IMR-90 (cell line): ENCODE results near the gene SLC9A9. TPM values are rescaled to one million over a fixed set of nuclear protein-coding genes. Genes with fewer than 3 reads are reported as not detected.
A peak's percentile ranks its signal among the peaks of the same experiment; 100 is the strongest.

Source experiments
- ATAC-seq: fragments of 200-7000 bp; cut with Tn5 transposase; 2 replicates; pipeline ENCODE4 v1.9.1; 2020; ENCODE audit warnings: low read depth, mild to moderate bottlenecking, moderate library complexity
- BruUV-seq: library from RNA; stranded (reverse); fragments of 400-500 nt; replicated peaks from 2 replicates; lab custom pipeline; 2021; lab: Mats Ljungman, UMichigan
- CTCF ChIA-PET: fragments of 300-600 bp; formaldehyde crosslinking; extraction: SDS; loops from one replicate; lab custom pipeline; 2021; ENCODE audit warnings: antibody characterized with exemption; lab: Yijun Ruan, JAX
- POLR2A ChIA-PET: fragments of 300-600 bp; sonication (Branson Sonifier 250); formaldehyde crosslinking; loops from one replicate; lab custom pipeline; 2022; ENCODE audit warnings: antibody characterized with exemption; ENCODE audit not compliant: unreplicated experiment; lab: Charles Lee
- DNase-seq: peaks from one replicate; pipeline ENCODE4 v3.0.0; 2013
- H2AFZ ChIP-seq: replicated peaks from 2 replicates; pipeline ENCODE3; 2013; ENCODE audit warnings: low read length, mild to moderate bottlenecking; ENCODE audit not compliant: poor library complexity
- H2AK5ac ChIP-seq: 2 replicates; pipeline ENCODE4 v1.6.1; 2013; ENCODE audit warnings: low read depth, low read length, inconsistent platforms
- H2AK9ac ChIP-seq: replicated peaks from 2 replicates; pipeline ENCODE3; 2013; ENCODE audit warnings: mild to moderate bottlenecking, low read depth, low read length, moderate library complexity; ENCODE audit not compliant: poor library complexity
- H2BK120ac ChIP-seq: 2 replicates; pipeline ENCODE4 v1.6.1; 2013; ENCODE audit warnings: low read depth, low read length, inconsistent platforms
- H2BK15ac ChIP-seq: 3 replicates; pipeline ENCODE4 v1.6.1; 2013; ENCODE audit warnings: low read depth, low read length, inconsistent platforms
- H2BK20ac ChIP-seq: 2 replicates; pipeline ENCODE4 v1.6.1; 2013; ENCODE audit warnings: low read depth, mild to moderate bottlenecking, inconsistent platforms, low read length, moderate library complexity
- H2BK5ac ChIP-seq: 2 replicates; pipeline ENCODE4 v1.6.1; 2013; ENCODE audit warnings: mild to moderate bottlenecking, low read depth, low read length, inconsistent platforms; ENCODE audit not compliant: poor library complexity, severe bottlenecking
- H3K14ac ChIP-seq: replicated peaks from 2 replicates; pipeline ENCODE4 v1.6.1; 2013; ENCODE audit warnings: low read depth, low read length, inconsistent platforms
- H3K18ac ChIP-seq: 2 replicates; pipeline ENCODE4 v1.6.1; 2013; ENCODE audit warnings: low read depth, low read length, control low read depth
- H3K23ac ChIP-seq: 2 replicates; pipeline ENCODE4 v1.6.1; 2013; ENCODE audit warnings: low read depth, low read length, inconsistent platforms
- H3K27ac ChIP-seq: 2 replicates; pipeline ENCODE4 v1.5.1; 2013; ENCODE audit warnings: mild to moderate bottlenecking, control low read depth, low read length; ENCODE audit not compliant: insufficient read depth
- H3K27me3 ChIP-seq: 2 replicates; pipeline ENCODE4 v1.6.1; 2013; ENCODE audit warnings: low read length; ENCODE audit not compliant: control insufficient read depth, insufficient read depth
- H3K36me3 ChIP-seq: 2 replicates; pipeline ENCODE4 v1.6.1; 2013; ENCODE audit warnings: low read length, mixed read lengths; ENCODE audit not compliant: control insufficient read depth, insufficient read depth
- H3K4ac ChIP-seq: 2 replicates; pipeline ENCODE4 v1.6.1; 2013; ENCODE audit warnings: low read depth, low read length, inconsistent platforms
- H3K4me1 ChIP-seq: 2 replicates; pipeline ENCODE4 v1.6.1; 2013; ENCODE audit warnings: low read length, mixed read lengths; ENCODE audit not compliant: control insufficient read depth, insufficient read depth
- H3K4me2 ChIP-seq: 2 replicates; pipeline ENCODE4 v1.6.1; 2013; ENCODE audit warnings: low read depth, mild to moderate bottlenecking, control low read depth, low read length, moderate library complexity
- H3K4me3 ChIP-seq: 2 replicates; pipeline ENCODE4 v1.5.1; 2013; ENCODE audit warnings: low read depth, mild to moderate bottlenecking, control low read depth, low read length, moderate library complexity; ENCODE audit not compliant: insufficient read depth
- H3K56ac ChIP-seq: 2 replicates; pipeline ENCODE4 v1.6.1; 2013; ENCODE audit warnings: low read length, inconsistent platforms; ENCODE audit not compliant: insufficient read depth; ENCODE audit errors: extremely low read depth
- H3K79me1 ChIP-seq, 2 experiments: 2 replicates each; pipeline ENCODE4 v1.6.1; 2013; ENCODE audit warnings: low read length in 2 of 2, inconsistent platforms in 1 of 2, low read depth in 1 of 2
- H3K9ac ChIP-seq: 2 replicates; pipeline ENCODE4 v1.6.1; 2013; ENCODE audit warnings: low read depth, low read length, control low read depth
- H3K9me1 ChIP-seq: 2 replicates; pipeline ENCODE4 v1.6.1; 2013; ENCODE audit warnings: low read length, inconsistent platforms; ENCODE audit not compliant: insufficient read depth
- H3K9me3 ChIP-seq: 2 replicates; pipeline ENCODE4 v1.6.1; 2013; ENCODE audit warnings: low read length; ENCODE audit not compliant: control insufficient read depth, insufficient read depth
- H4K20me1 ChIP-seq: 2 replicates; pipeline ENCODE4 v1.6.1; 2013; ENCODE audit warnings: low read length, inconsistent platforms; ENCODE audit not compliant: insufficient read depth
- H4K5ac ChIP-seq: 2 replicates; pipeline ENCODE4 v1.6.1; 2013; ENCODE audit warnings: mild to moderate bottlenecking, low read depth, low read length, control low read depth
- H4K8ac ChIP-seq, 2 experiments: 2 replicates each; pipeline ENCODE4 v1.6.1; 2013; ENCODE audit warnings: low read depth in 2 of 2, low read length in 2 of 2, control low read depth in 1 of 2, inconsistent platforms in 1 of 2
- H4K91ac ChIP-seq: 2 replicates; pipeline ENCODE4 v1.6.1; 2013; ENCODE audit warnings: low read depth, low read length, inconsistent platforms; ENCODE audit not compliant: insufficient read depth
- BHLHE40 ChIP-seq: fragments of 150-350 bp; IDR thresholded peaks from 2 replicates; pipeline ENCODE4 v1.6.1; 2016; ENCODE audit warnings: mild to moderate bottlenecking, low read depth, low read length
- MAZ ChIP-seq: IDR thresholded peaks from 2 replicates; pipeline ENCODE4 v1.6.1; 2012; ENCODE audit warnings: low read depth, mild to moderate bottlenecking, low read length, improper control_type of control experiment, moderate library complexity, borderline replicate concordance
- POLR2A ChIP-seq: IDR thresholded peaks from 2 replicates; pipeline ENCODE4 v1.6.1; 2012; ENCODE audit warnings: mild to moderate bottlenecking, low read depth, low read length
- RAD21 ChIP-seq: IDR thresholded peaks from 2 replicates; pipeline ENCODE4 v1.6.1; 2012; ENCODE audit warnings: low read length, improper control_type of control experiment
- SMC3 ChIP-seq: fragments of 150-350 bp; IDR thresholded peaks from 2 replicates; pipeline ENCODE4 v1.6.1; 2016; ENCODE audit warnings: low read depth, mild to moderate bottlenecking, antibody characterized with exemption, low read length, moderate library complexity
- WGBS, 2 experiments: methylation state at CpG; one replicate each; pipeline versions ENCODE4 v1.1.5 to v1.1.7; 2013; ENCODE audit warnings: missing lambda C conversion rate in 2 of 2; ENCODE audit not compliant: insufficient read length in 1 of 2; ENCODE audit errors: extremely low coverage in 2 of 2; 5-methylcytosine and 5-hydroxymethylcytosine counted together
- dilution Hi-C: fragments of 300-500 bp; cut with HindIII; formaldehyde crosslinking; loops from one replicate; pipeline ENCODE4 v1.14.3; 2018; ENCODE audit warnings: low sequenced_read_pairs; ENCODE audit not compliant: unreplicated experiment
- in situ Hi-C: fragments of 300-500 bp; cut with MboI; formaldehyde crosslinking; loops from 3 replicates; pipeline ENCODE4 v1.14.3; 2019; ENCODE audit warnings: low sequenced_read_pairs, inconsistent platforms, mixed read lengths
- intact Hi-C: fragments of 100-400 bp; cut with micrococcal nuclease; formaldehyde crosslinking; loops from 2 replicates; pipeline ENCODE4 v1.10.0; 2022
- polyA plus RNA-seq, 3 experiments: library from polyadenylated mRNA; depleted of rRNA; stranded (reverse); fragments of >200 nt; gene quantifications; 2 replicates each; pipeline ENCODE4 v1.2.3, GENCODE V29; 2012; ENCODE audit warnings: low replicate concordance in 1 of 3
- total RNA-seq: library from RNA; depleted of rRNA; stranded (reverse); fragments of >200 nt; gene quantifications from 2 replicates; pipeline ENCODE4 v1.2.3, GENCODE V29; 2012
- TF ChIP-seq, protein P1 (sequence below): conservative IDR thresholded peaks from 2 replicates; pipeline ENCODE4 v1.5.1; 2012; ENCODE audit warnings: mild to moderate bottlenecking, low read depth, low read length, improper control_type of control experiment

The SLC9A9 gene
- total and polyA plus RNA-seq, 2 of the 4 experiments (the other 2 are of a cell fraction), result 1.4 to 2.3 TPM

DNA sequence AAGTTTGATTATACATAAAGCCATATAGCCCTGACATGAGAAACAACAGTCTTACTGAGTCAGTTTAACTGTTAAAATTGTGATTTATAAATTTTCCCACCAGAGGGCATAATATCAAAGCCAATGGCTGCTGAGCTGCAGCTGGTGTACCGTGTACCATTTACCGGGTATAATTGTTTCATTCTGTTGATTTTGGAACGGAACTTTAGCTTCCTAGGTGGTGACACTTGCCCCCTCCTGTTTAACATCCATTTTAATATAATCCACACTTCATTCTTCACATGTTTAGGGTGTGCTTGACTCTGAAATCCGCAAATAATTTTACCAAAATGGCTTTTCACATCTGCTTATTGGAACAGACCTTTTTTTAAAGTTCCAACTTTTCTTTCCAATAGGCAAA, 72.8 kb downstream of the SLC9A9 start:
- POLR2A ChIA-PET, result no interaction called here
- in situ Hi-C loops (loop anchor here (10.0 kb wide), 1 partner anchor 179 kb away; no protein-coding TSS in a partner anchor), intact Hi-C loops (loop anchor here (1.0 to 5.0 kb wide), 3 partner anchors 112 to 196 kb away; partner anchors contain the start of gene DIPK2A), dilution Hi-C loops (no loop called here)
- CTCF ChIA-PET, result interaction anchor here (0.6 kb wide), 2 partner anchors 182 to 208 kb away, joined by 3 read pairs; no protein-coding TSS in a partner anchor
- H3K9me3 ChIP-seq, result no peaks in the 10 kb centered on the region
- no peaks in the 10 kb centered on the region for H3K79me1 ChIP-seq
- no peak overlapping the region for H2AK9ac ChIP-seq
- DNase-seq (peak; percentile 13), ATAC-seq (peak; percentile 87)
- no CpG with 5 or more reads among the region's 4 CpGs for WGBS, 2 experiments
- H4K5ac ChIP-seq, result no peak overlapping the region
- H3K4me1 ChIP-seq, result no peaks in the 10 kb centered on the region; the same call in 1 of the 2 replicates
- no peak overlapping the region for H3K56ac ChIP-seq
- H2AK5ac ChIP-seq, result no peak overlapping the region
- H3K36me3 ChIP-seq, result no peaks in the 10 kb centered on the region
- no peaks in the 10 kb centered on the region for H3K9me1 ChIP-seq
- no peak overlapping the region for H4K8ac ChIP-seq
- no peak overlapping the region for H2AFZ ChIP-seq
- H3K4me2 ChIP-seq, result peak overlapping the region; percentile 76
- no peak overlapping the region for H3K23ac ChIP-seq
- H4K91ac ChIP-seq, result no peak overlapping the region
- BruUV-seq, result no TSS peak
- H3K4ac ChIP-seq, result no peak overlapping the region
- no peak overlapping the region for H3K14ac ChIP-seq
- H2BK120ac ChIP-seq, result no peak overlapping the region
- H3K4me3 ChIP-seq, result no peak overlapping the region
- no peaks in the 10 kb centered on the region for H4K20me1 ChIP-seq
- no peak overlapping the region for H3K18ac ChIP-seq
- no peak overlapping the region for H2BK5ac ChIP-seq
- no peak overlapping the region for H2BK15ac ChIP-seq
- TF ChIP-seq SMC3, result peak; percentile 42
- TF ChIP-seq RAD21, result peak; percentile 63
- no peak for TF ChIP-seq POLR2A
- TF ChIP-seq MAZ, result no peak
- no peak for TF ChIP-seq BHLHE40
- TF ChIP-seq, protein P1, sequence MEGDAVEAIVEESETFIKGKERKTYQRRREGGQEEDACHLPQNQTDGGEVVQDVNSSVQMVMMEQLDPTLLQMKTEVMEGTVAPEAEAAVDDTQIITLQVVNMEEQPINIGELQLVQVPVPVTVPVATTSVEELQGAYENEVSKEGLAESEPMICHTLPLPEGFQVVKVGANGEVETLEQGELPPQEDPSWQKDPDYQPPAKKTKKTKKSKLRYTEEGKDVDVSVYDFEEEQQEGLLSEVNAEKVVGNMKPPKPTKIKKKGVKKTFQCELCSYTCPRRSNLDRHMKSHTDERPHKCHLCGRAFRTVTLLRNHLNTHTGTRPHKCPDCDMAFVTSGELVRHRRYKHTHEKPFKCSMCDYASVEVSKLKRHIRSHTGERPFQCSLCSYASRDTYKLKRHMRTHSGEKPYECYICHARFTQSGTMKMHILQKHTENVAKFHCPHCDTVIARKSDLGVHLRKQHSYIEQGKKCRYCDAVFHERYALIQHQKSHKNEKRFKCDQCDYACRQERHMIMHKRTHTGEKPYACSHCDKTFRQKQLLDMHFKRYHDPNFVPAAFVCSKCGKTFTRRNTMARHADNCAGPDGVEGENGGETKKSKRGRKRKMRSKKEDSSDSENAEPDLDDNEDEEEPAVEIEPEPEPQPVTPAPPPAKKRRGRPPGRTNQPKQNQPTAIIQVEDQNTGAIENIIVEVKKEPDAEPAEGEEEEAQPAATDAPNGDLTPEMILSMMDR, result peak; percentile 56
- H3K27me3 ChIP-seq, result no peaks in the 10 kb centered on the region
- no peak overlapping the region for H3K9ac ChIP-seq
- H2BK20ac ChIP-seq, result no peak overlapping the region
- no peak overlapping the region for H3K27ac ChIP-seq
